Type B pancreatic cell (in vitro differentiated cells): Measurements from ENCODE around the gene DDX31. TPM values are rescaled to one million over a fixed set of nuclear protein-coding genes. Genes with fewer than 3 reads are reported as not detected.

Source experiments
- DNase-seq: peaks from one replicate; pipeline ENCODE4 v3.0.0; 2021; ENCODE audit warnings: mixed read lengths; ENCODE audit not compliant: unreplicated experiment; ENCODE audit errors: extremely low spot score
- H3K27ac Mint-ChIP-seq: 2 replicates; pipeline ENCODE4 v1.8.0; 2021; ENCODE audit warnings: mild to moderate bottlenecking, mixed read lengths
- H3K27me3 Mint-ChIP-seq: 2 replicates; pipeline ENCODE4 v1.8.0; 2021; ENCODE audit warnings: mixed read lengths
- H3K36me3 Mint-ChIP-seq: 2 replicates; pipeline ENCODE4 v1.8.0; 2021; ENCODE audit warnings: mixed read lengths
- H3K4me1 Mint-ChIP-seq: one replicate; pipeline ENCODE4 v1.8.0; 2021; ENCODE audit warnings: mixed read lengths; ENCODE audit not compliant: unreplicated experiment
- H3K4me3 Mint-ChIP-seq: 2 replicates; pipeline ENCODE4 v1.8.0; 2021; ENCODE audit warnings: mild to moderate bottlenecking, mixed read lengths
- H3K9me3 Mint-ChIP-seq: 2 replicates; pipeline ENCODE4 v1.8.0; 2021; ENCODE audit warnings: mixed read lengths
- CTCF ChIP-seq: fragments of 200-600 bp; sonication (generic); conservative IDR thresholded peaks from 2 replicates; pipeline ENCODE4 v1.5.0; 2021; ENCODE audit warnings: antibody characterized with exemption, mild to moderate bottlenecking
- total RNA-seq: library from RNA; stranded (reverse); gene quantifications from 2 replicates; pipeline ENCODE4 v1.2.1, GENCODE V29; 2021; ENCODE audit warnings: low replicate concordance

Gene DDX31
- total RNA-seq, 1 donor from 2014 or later, result 19.6 TPM

GRCh38 chr9:132683873-132684272 is 14.1 kb upstream of the DDX31 start:
- Mint-ChIP-seq H3K27ac (no peak overlapping the region), H3K4me3 (no peak overlapping the region), H3K36me3 (peaks cover 28% of the 10 kb centered on the region), H3K4me1 (peaks cover 7% of the 10 kb centered on the region), H3K27me3 (no peaks in the 10 kb centered on the region), H3K9me3 (no peaks in the 10 kb centered on the region)
- TF ChIP-seq CTCF, result no peak
- no peak for DNase-seq

GRCh38 chr9:132681561-132681960 is 11.8 kb upstream of the DDX31 start:
- peaks cover 32% of the 10 kb centered on the region for H3K36me3 Mint-ChIP-seq

GRCh38 chr9:132679946-132680625 is 10.3 kb upstream of the DDX31 start:
- TF ChIP-seq CTCF, result no peak
- Mint-ChIP-seq H3K4me3 (no peak overlapping the region), H3K27ac (no peak overlapping the region), H3K27me3 (no peaks in the 10 kb centered on the region), H3K36me3 (peaks cover 28% of the 10 kb centered on the region), H3K9me3 (no peaks in the 10 kb centered on the region), H3K4me1 (no peaks in the 10 kb centered on the region)
- no peak for DNase-seq

More at GRCh38 chr9:132681561-132681960, 11.8 kb upstream of the DDX31 start:
- Mint-ChIP-seq H3K4me1 (peaks cover 2% of the 10 kb centered on the region), H3K4me3 (no peak overlapping the region), H3K27me3 (no peaks in the 10 kb centered on the region), H3K9me3 (no peaks in the 10 kb centered on the region), H3K27ac (no peak overlapping the region)
- TF ChIP-seq CTCF, result no peak
- DNase-seq, result no peak

GRCh38 chr9:132677976-132678375 is 8.2 kb upstream of the DDX31 start:
- peaks cover 5% of the 10 kb centered on the region for H3K9me3 Mint-ChIP-seq
- H3K27me3 Mint-ChIP-seq, result no peaks in the 10 kb centered on the region
- H3K4me3 Mint-ChIP-seq, result no peak overlapping the region
- peaks cover 24% of the 10 kb centered on the region for H3K36me3 Mint-ChIP-seq
- TF ChIP-seq CTCF, result no peak
- no peak overlapping the region for H3K27ac Mint-ChIP-seq
- no peak for DNase-seq
- H3K4me1 Mint-ChIP-seq, result peaks cover 6% of the 10 kb centered on the region

- no peak for TF ChIP-seq CTCF
- Mint-ChIP-seq H3K36me3 (peaks cover 29% of the 10 kb centered on the region), H3K4me1 (peaks cover 15% of the 10 kb centered on the region), H3K27ac (no peak overlapping the region), H3K4me3 (no peak overlapping the region), H3K9me3 (peaks cover 9% of the 10 kb centered on the region), H3K27me3 (no peaks in the 10 kb centered on the region)
- no peak for DNase-seq
Observed at GRCh38 chr9:132674485-132674884, 4.7 kb upstream of the DDX31 start.
